ENCODE measurements around the gene ATP9A.
A peak's percentile ranks its signal among the peaks of the same experiment; 100 is the strongest.
"Not testable (repeated sequence)": the region's sequence is repeated elsewhere in the genome, so short reads cannot be mapped to it uniquely, and the experiment has no call there.

The ATP9A gene

DNA sequence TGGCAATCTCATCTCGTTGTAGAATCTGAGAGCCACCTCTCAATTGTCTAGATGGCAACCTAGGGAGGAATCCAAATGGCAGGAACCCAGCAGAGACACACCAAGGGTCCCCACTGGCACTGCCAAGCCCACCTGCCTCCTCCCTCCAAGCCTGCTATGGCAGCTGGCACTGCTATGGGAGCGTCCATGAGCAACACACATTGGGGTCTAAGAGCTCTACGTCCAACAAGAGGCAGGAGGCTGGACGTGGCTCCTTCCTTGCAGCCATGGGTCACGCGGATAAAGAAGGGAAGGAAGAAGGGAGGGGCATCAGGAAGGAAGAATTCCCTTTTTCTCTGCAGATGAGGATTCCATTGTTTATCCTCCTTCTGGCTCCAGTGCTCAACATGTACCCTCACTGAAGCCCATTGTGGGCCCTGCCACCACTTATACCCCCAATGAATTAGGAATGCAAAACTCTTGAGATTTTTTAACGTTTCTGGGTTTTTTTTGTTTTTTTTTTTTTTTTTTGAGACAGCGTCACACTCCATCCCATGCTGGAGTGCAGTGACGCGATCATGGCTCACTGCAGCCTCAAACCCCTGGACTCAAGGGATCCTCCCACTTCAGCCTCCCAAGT, 17.3 kb downstream of the ATP9A start:
- H3K4me3 ChIP-seq (ENCODE audit: low read length in 2 of 2) = no peak overlapping the region
- no peak overlapping the region for H3K27ac ChIP-seq (ENCODE audit: low read length)
- H3K27me3 ChIP-seq (ENCODE audit: control insufficient read depth in 1 of 2, insufficient read depth in 2 of 2, low read length in 2 of 2) = no peaks in the 10 kb centered on the region
- no peaks in the 10 kb centered on the region for H3K36me3 ChIP-seq (ENCODE audit: control insufficient read depth in 2 of 2, insufficient read depth in 2 of 2, low read length in 2 of 2)
- peaks cover 26% of the 10 kb centered on the region for H3K4me1 ChIP-seq (ENCODE audit: control insufficient read depth, insufficient read depth, low read length)
- no peaks in the 10 kb centered on the region for H3K9me3 ChIP-seq (ENCODE audit: control insufficient read depth in 2 of 2, low read length in 2 of 2)
- no peak overlapping the region for H3K9ac ChIP-seq (ENCODE audit: low read length in 2 of 2)

DNA sequence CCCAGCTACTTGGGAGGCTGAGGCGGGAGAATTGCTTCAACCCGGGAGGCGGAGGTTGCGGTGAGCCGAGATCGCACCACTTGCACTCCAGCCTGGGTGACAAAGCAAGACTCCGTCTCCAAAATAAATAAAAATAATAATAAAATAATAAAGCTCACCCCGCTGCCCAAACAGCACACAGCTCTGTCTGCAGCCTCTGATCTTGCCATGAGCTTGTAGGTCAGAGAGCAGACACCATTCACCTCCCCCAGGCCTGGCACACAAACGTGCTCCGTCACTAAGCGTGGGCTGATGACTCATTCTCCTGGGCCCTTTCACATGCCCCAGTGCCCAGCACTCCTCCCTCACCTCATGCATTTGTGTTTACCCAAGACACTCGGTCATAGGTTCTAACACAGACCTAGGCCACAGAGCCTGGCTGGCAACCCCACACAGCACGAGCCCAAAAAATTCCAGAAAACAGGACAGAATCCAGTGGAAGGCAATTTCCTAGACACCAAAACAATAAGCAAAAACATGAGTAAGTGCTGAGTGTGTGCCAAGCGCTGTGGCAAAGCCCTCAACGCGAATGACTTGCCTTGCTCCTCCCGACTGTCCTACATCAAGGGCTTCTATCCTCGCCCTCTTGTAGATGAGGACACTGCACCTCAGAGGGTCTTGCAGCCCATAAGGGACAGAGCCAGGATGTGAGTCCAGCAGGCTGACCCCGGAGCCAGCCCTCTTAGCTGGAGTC, 18.0 kb downstream of the ATP9A start:
- H3K27me3 ChIP-seq (ENCODE audit: control insufficient read depth in 1 of 2, insufficient read depth in 2 of 2, low read length in 2 of 2) = no peaks in the 10 kb centered on the region
- no peaks in the 10 kb centered on the region for H3K36me3 ChIP-seq (ENCODE audit: control insufficient read depth in 2 of 2, insufficient read depth in 2 of 2, low read length in 2 of 2)
- no peaks in the 10 kb centered on the region for H3K9me3 ChIP-seq (ENCODE audit: control insufficient read depth in 2 of 2, low read length in 2 of 2)
- H3K4me1 ChIP-seq (ENCODE audit: control insufficient read depth, insufficient read depth, low read length) = peaks cover 26% of the 10 kb centered on the region
- H3K27ac ChIP-seq (ENCODE audit: low read length) = no peak overlapping the region
- H3K4me3 ChIP-seq (ENCODE audit: low read length in 2 of 2) = peak overlapping the region in 1 of 2 donors; percentile 40
- no peak overlapping the region for H3K9ac ChIP-seq (ENCODE audit: low read length in 2 of 2)

DNA sequence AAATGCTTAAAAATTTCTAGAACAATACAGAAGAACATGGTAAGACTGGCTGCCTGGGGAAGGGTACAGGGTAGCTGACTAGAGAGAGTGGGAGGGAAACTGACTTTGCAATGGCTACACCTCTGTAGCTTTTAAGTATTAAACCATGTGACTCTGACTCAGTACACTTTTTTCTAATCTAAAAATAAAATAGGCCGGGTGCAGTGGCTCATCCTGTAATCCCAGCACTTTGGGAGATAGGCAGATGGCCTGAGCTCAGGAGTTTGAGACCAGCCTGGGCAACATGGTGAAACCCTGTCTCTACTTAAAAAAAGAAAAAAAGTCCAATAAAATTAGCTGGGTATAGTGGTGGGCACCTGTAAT, 18.5 kb downstream of the ATP9A start:
- Histone ChIP-seq H3K9me3 (ENCODE audit: control insufficient read depth in 2 of 2, low read length in 2 of 2) (no peaks in the 10 kb centered on the region), H3K9ac (ENCODE audit: low read length in 2 of 2) (no peak overlapping the region)

DNA sequence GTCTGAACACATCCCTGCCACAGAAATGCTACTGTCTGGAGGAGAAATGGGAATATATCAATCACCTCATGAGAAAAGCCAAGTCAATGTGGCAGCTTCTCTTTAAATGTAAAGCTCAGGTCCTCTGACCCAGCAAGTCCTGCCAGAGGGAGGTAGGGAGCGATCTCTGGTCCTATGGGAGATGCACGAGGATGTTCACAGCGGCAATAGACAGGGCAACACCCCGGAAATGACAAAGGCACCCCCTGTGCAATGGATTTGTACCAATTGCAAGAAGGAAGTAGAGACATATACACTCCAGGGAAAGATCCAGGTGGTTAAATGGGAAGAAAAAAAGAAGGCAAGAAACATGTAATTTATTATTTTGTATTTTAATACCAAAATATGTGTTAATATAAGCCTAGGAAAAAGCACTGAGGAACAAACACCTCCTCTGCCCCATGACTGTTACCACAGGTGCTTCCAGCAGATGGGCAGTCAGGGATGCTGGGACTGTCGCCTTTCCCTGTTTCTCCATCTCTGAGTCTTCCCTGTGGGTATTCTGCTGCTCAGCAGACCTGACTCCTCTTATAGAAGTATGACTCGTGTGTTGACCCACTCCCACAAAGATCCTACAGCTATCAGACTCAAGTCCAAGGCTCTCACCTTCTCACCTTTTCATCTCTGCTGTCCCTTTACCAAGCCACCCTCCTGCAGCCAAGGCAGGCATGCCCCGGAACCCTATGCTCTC, 20.8 kb downstream of the ATP9A start:
- no peaks in the 10 kb centered on the region for H3K27me3 ChIP-seq (ENCODE audit: control insufficient read depth in 1 of 2, insufficient read depth in 2 of 2, low read length in 2 of 2)
- H3K4me1 ChIP-seq (ENCODE audit: control insufficient read depth, insufficient read depth, low read length) = peaks cover 28% of the 10 kb centered on the region
- no peaks in the 10 kb centered on the region for H3K36me3 ChIP-seq (ENCODE audit: control insufficient read depth in 2 of 2, insufficient read depth in 2 of 2, low read length in 2 of 2)
- no peak overlapping the region for H3K9ac ChIP-seq (ENCODE audit: low read length in 2 of 2)
- no peaks in the 10 kb centered on the region for H3K9me3 ChIP-seq (ENCODE audit: control insufficient read depth in 2 of 2, low read length in 2 of 2)
- no peak overlapping the region for H3K27ac ChIP-seq (ENCODE audit: low read length)
- no peak overlapping the region for H3K4me3 ChIP-seq (ENCODE audit: low read length in 2 of 2)

More for the DNA sequence above, 18.5 kb downstream of the ATP9A start:
- no peak overlapping the region for H3K27ac ChIP-seq (ENCODE audit: low read length)
- H3K36me3 ChIP-seq (ENCODE audit: control insufficient read depth in 2 of 2, insufficient read depth in 2 of 2, low read length in 2 of 2) = no peaks in the 10 kb centered on the region
- H3K27me3 ChIP-seq (ENCODE audit: control insufficient read depth in 1 of 2, insufficient read depth in 2 of 2, low read length in 2 of 2) = no peaks in the 10 kb centered on the region
- H3K4me1 ChIP-seq (ENCODE audit: control insufficient read depth, insufficient read depth, low read length) = peaks cover 26% of the 10 kb centered on the region
- no peak overlapping the region for H3K4me3 ChIP-seq (ENCODE audit: low read length in 2 of 2)

DNA sequence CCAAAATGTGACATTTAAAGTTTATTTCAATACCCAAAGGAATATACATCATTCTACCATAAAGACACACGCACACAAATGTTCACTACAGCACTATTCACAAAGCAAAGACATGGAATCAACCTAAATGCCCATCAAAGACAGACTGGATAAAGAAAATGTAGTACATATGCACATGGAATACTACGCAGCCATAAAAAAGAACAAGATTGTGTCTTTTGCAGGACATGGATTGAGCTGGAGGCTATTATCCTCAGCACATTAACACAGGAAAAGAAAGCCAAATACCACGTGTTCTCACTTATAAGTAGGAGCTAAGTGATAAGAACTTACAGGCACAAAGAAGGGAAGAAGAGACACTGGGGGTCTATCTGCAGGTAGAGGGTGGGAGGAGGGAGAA, 22.4 kb downstream of the ATP9A start:
- Histone ChIP-seq H3K9me3 (ENCODE audit: control insufficient read depth in 2 of 2, low read length in 2 of 2) (no peaks in the 10 kb centered on the region), H3K9ac (ENCODE audit: low read length in 2 of 2) (no peak overlapping the region), H3K4me3 (ENCODE audit: low read length in 2 of 2) (no peak overlapping the region), H3K27me3 (ENCODE audit: control insufficient read depth in 1 of 2, insufficient read depth in 2 of 2, low read length in 2 of 2) (no peaks in the 10 kb centered on the region), H3K4me1 (ENCODE audit: control insufficient read depth, insufficient read depth, low read length) (peaks cover 23% of the 10 kb centered on the region), H3K36me3 (ENCODE audit: control insufficient read depth in 2 of 2, insufficient read depth in 2 of 2, low read length in 2 of 2) (no peaks in the 10 kb centered on the region), H3K27ac (ENCODE audit: low read length) (no peak overlapping the region)

DNA sequence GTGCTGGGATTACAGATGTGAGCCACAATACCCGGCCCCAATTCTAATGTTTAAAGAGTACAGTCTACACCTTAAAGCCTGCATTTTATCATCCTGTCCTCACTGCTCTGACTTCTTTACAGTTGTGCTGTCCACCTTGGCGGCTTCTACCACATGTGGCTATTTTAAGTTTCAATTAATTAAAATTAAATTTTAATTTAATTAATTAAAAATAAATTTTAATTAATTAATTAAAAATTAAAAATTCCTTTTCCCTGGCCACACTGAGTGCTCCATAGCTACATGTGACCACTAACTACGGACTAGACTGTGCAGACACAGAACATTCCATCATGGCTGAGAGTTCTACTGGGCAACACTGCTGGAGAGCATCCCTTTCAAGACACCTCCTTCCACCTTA, 27.4 kb downstream of the ATP9A start:
- Histone ChIP-seq H3K4me1 (ENCODE audit: control insufficient read depth, insufficient read depth, low read length) (peaks cover 14% of the 10 kb centered on the region), H3K9ac (ENCODE audit: low read length in 2 of 2) (no peak overlapping the region), H3K27me3 (ENCODE audit: control insufficient read depth in 1 of 2, insufficient read depth in 2 of 2, low read length in 2 of 2) (no peaks in the 10 kb centered on the region), H3K36me3 (ENCODE audit: control insufficient read depth in 2 of 2, insufficient read depth in 2 of 2, low read length in 2 of 2) (no peaks in the 10 kb centered on the region), H3K27ac (ENCODE audit: low read length) (no peak overlapping the region), H3K9me3 (ENCODE audit: control insufficient read depth in 2 of 2, low read length in 2 of 2) (no peaks in the 10 kb centered on the region), H3K4me3 (ENCODE audit: low read length in 2 of 2) (no peak overlapping the region)

DNA sequence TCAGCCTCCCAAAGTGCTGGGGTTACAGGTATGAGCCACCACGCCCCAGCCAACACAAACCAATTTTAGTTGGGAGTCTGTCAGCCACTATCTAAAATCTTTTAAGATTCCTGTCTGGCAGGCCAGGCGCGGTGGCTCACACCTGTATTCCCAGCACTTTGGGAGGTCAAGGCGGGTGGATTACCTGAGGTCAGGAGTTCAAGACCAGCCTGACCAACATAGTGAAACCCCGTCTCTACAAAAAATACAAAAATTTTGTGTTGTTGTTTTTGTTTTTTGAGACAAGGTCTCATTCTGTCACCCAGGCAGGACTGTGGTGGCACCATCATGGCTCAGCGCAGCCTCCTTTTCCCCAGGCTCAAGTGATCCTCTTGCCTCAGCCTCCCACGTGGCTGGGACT, 27.9 kb downstream of the ATP9A start:
- peaks cover 16% of the 10 kb centered on the region for H3K4me1 ChIP-seq (ENCODE audit: control insufficient read depth, insufficient read depth, low read length)
- H3K4me3 ChIP-seq (ENCODE audit: low read length in 2 of 2); H3K27ac ChIP-seq (ENCODE audit: low read length); H3K27me3 ChIP-seq (ENCODE audit: control insufficient read depth in 1 of 2, insufficient read depth in 2 of 2, low read length in 2 of 2); H3K36me3 ChIP-seq (ENCODE audit: control insufficient read depth in 2 of 2, insufficient read depth in 2 of 2, low read length in 2 of 2); H3K9ac ChIP-seq (ENCODE audit: low read length in 2 of 2); H3K9me3 ChIP-seq (ENCODE audit: control insufficient read depth in 2 of 2, low read length in 2 of 2): not testable (repeated sequence)

DNA sequence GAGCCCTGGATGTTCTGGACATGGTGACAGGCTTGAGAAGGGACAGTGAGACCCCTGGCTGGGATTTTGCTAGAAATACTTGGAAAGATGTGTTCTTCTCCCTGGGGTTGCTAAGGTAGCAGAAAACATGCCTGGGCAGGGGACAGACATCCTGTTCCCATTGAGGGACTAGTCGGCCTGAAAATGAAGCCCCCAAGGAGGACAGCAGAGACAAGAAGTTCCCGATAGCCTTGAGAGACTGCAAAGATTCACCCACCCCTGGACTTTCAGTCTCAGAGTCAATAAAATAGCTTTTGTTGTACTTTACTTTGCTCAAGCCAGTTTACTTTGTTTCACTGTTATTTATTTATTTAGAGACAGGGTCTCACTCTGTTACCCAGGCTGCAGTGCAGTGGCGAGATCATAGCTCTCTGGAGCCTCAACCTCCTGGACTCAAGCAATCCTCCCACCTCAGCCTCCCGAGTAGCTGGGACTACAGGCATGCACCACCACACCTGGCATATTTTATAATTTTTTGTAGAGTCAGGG, 28.4 kb downstream of the ATP9A start:
- Histone ChIP-seq H3K27me3 (ENCODE audit: control insufficient read depth in 1 of 2, insufficient read depth in 2 of 2, low read length in 2 of 2) (no peaks in the 10 kb centered on the region), H3K36me3 (ENCODE audit: control insufficient read depth in 2 of 2, insufficient read depth in 2 of 2, low read length in 2 of 2) (no peaks in the 10 kb centered on the region), H3K27ac (ENCODE audit: low read length) (no peak overlapping the region), H3K9ac (ENCODE audit: low read length in 2 of 2) (no peak overlapping the region), H3K4me1 (ENCODE audit: control insufficient read depth, insufficient read depth, low read length) (peaks cover 16% of the 10 kb centered on the region), H3K4me3 (ENCODE audit: low read length in 2 of 2) (no peak overlapping the region), H3K9me3 (ENCODE audit: control insufficient read depth in 2 of 2, low read length in 2 of 2) (no peaks in the 10 kb centered on the region)

DNA sequence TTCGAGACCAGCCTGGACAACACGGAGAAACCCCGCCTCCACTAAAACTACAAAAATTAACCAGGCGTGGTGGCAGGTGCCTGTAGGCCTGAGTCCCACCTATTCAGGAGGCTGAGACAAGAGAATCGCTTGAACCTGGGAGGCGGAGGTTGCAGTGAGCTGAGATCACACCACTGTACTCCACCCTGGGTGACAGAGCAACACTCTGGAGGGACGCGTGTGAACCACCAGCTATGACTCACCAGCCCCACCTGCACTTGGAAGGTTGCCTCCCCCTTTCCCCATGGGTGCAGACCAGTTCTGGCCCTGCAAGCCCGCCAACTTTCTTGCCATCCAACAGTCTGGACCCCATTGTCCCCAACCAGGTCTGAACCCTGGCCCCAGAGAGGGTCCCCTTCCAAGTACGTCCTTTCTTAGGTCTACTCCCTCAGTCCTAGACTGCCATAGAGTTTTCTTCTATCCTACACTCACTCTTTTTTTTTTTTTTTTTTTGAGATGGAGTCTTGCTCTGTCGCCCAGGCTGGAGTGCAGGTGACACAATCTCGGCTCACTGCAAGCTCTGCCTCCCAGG, 29.2 kb downstream of the ATP9A start:
- Histone ChIP-seq H3K27me3 (ENCODE audit: control insufficient read depth in 1 of 2, insufficient read depth in 2 of 2, low read length in 2 of 2) (no peaks in the 10 kb centered on the region), H3K27ac (ENCODE audit: low read length) (no peak overlapping the region), H3K4me1 (ENCODE audit: control insufficient read depth, insufficient read depth, low read length) (peaks cover 16% of the 10 kb centered on the region), H3K9ac (ENCODE audit: low read length in 2 of 2) (no peak overlapping the region), H3K36me3 (ENCODE audit: control insufficient read depth in 2 of 2, insufficient read depth in 2 of 2, low read length in 2 of 2) (no peaks in the 10 kb centered on the region), H3K9me3 (ENCODE audit: control insufficient read depth in 2 of 2, low read length in 2 of 2) (no peaks in the 10 kb centered on the region), H3K4me3 (ENCODE audit: low read length in 2 of 2) (no peak overlapping the region)

DNA sequence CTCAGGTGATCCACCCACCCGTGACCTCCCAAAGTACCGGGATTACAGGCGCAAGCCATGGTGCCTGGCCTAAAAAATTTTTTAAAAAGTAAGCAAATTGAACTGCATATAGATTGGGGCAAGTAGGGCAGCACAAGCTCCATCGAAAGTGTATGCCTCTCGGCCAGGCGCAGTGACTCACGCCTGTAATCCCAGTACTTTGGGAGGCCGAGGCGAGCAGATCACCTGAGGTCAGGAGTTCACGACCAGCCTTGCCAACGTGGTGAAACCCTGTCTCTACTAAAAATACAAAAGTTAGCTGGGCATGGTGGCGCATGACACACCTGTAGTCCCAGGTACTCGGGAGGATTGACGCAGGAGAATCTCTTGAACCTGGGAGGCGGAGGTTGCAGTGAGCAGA, 29.9 kb downstream of the ATP9A start:
- not testable (repeated sequence) for H3K27ac ChIP-seq (ENCODE audit: low read length); H3K27me3 ChIP-seq (ENCODE audit: control insufficient read depth in 1 of 2, insufficient read depth in 2 of 2, low read length in 2 of 2); H3K36me3 ChIP-seq (ENCODE audit: control insufficient read depth in 2 of 2, insufficient read depth in 2 of 2, low read length in 2 of 2); H3K9me3 ChIP-seq (ENCODE audit: control insufficient read depth in 2 of 2, low read length in 2 of 2); H3K9ac ChIP-seq (ENCODE audit: low read length in 2 of 2); H3K4me3 ChIP-seq (ENCODE audit: low read length in 2 of 2)
- H3K4me1 ChIP-seq (ENCODE audit: control insufficient read depth, insufficient read depth, low read length) = peaks cover 16% of the 10 kb centered on the region

Data from stomach smooth muscle (tissue), 2 donors.